K562 (cell line): ENCODE data around the gene SUCO. TPM values are rescaled to one million over a fixed set of nuclear protein-coding genes. Genes with fewer than 3 reads are reported as not detected.
A peak's percentile ranks its signal among the peaks of the same experiment; 100 is the strongest.

ENCODE experiments used
- CAMTA2 ChIP-seq: fragments of 250-450 bp; sonication (Bioruptor Pico); conservative IDR thresholded peaks from 2 replicates; pipeline ENCODE4 v1.5.1; 2022
- CEBPZ ChIP-seq: fragments of 150-350 bp; IDR thresholded peaks from 2 replicates; pipeline ENCODE4 v1.6.1; 2014; ENCODE audit warnings: low read depth, mild to moderate bottlenecking, low read length, borderline replicate concordance
- CUX1 ChIP-seq: fragments of 200-800 bp; sonication (Bioruptor generic); IDR thresholded peaks from 2 replicates; pipeline ENCODE4 v1.6.1; 2016; ENCODE audit warnings: missing genetic modification characterization, missing compliant biosample characterization
- CXXC5 ChIP-seq: fragments of 250-450 bp; sonication (Bioruptor Pico); IDR thresholded peaks from 2 replicates; pipeline ENCODE4 v1.8.0; 2022; ENCODE audit warnings: inconsistent platforms, mild to moderate bottlenecking, moderate library complexity
- DIDO1 ChIP-seq: fragments of 450-650 bp; IDR thresholded peaks from 2 replicates; pipeline ENCODE4 v1.6.1; 2016; ENCODE audit warnings: low read depth, missing biosample characterization, missing genetic modification characterization
- HDAC2 ChIP-seq: fragments of 450-650 bp; IDR thresholded peaks from 2 replicates; pipeline ENCODE4 v1.6.1; 2016; ENCODE audit warnings: mild to moderate bottlenecking
- HDAC6 ChIP-seq: IDR thresholded peaks from 2 replicates; pipeline ENCODE4 v1.6.1; 2012; ENCODE audit warnings: low read depth, mild to moderate bottlenecking, control low read depth, inconsistent platforms, low read length, moderate library complexity
- HINFP ChIP-seq: fragments of 450-650 bp; conservative IDR thresholded peaks from 2 replicates; pipeline ENCODE4 v1.6.1; 2016; ENCODE audit warnings: missing genetic modification characterization, low read depth, mild to moderate bottlenecking, control low read depth, missing compliant biosample characterization
- IRF1 ChIP-seq: sonication (generic); formaldehyde crosslinking; IDR thresholded peaks from 2 replicates; pipeline ENCODE4 v1.8.0; 2022; ENCODE audit warnings: missing genetic modification reagents, mild to moderate bottlenecking, borderline replicate concordance
- MCM3 ChIP-seq: fragments of 450-650 bp; IDR thresholded peaks from 2 replicates; pipeline ENCODE4 v1.6.1; 2016
- MEF2D ChIP-seq: conservative IDR thresholded peaks from 2 replicates; pipeline ENCODE4 v1.6.1; 2016; ENCODE audit warnings: low read depth, missing genetic modification characterization, missing compliant biosample characterization
- RBM34 ChIP-seq: fragments of 200-400 bp; formaldehyde crosslinking; IDR thresholded peaks from 2 replicates; pipeline ENCODE4 v1.6.1; 2018; ENCODE audit warnings: low read length, borderline replicate concordance; ENCODE audit not compliant: insufficient read depth
- TEAD2 ChIP-seq: fragments of 450-650 bp; IDR thresholded peaks from 2 replicates; pipeline ENCODE4 v1.6.1; 2016; ENCODE audit warnings: missing genetic modification characterization, control low read depth, missing compliant biosample characterization
- THAP7 ChIP-seq: fragments of 250-450 bp; sonication (Bioruptor Pico); IDR thresholded peaks from 2 replicates; pipeline ENCODE4 v1.5.0; 2021
- USF1 ChIP-seq: sonication (generic); formaldehyde crosslinking; IDR thresholded peaks from 2 replicates; pipeline ENCODE4 v1.9.0; 2022; ENCODE audit warnings: mild to moderate bottlenecking, missing genetic modification reagents
- ZKSCAN8 ChIP-seq: fragments of 200-800 bp; sonication (Bioruptor generic); IDR thresholded peaks from 2 replicates; pipeline ENCODE4 v1.6.1; 2016; ENCODE audit warnings: missing genetic modification characterization, missing compliant biosample characterization
- polyA plus RNA-seq, 8 experiments: library from polyadenylated mRNA; depleted of rRNA in 4 of 8; stranded (reverse) in 5 of 8; unstranded in 3 of 8; fragments of >200 nt; fragmentation: Nextera tagmentation in 2 of 8; fragmentation: Illumina TruSeq in 1 of 8; extraction: Ambion mirVana in 2 of 8; extraction: Trizol in 1 of 8; gene quantifications; 2 replicates each; pipeline versions ENCODE4 v1.2.1 to v1.2.3, GENCODE V29; 2011 to 2014; ENCODE audit warnings: inconsistent platforms in 1 of 8, missing spikeins in 1 of 8
- total RNA-seq, 7 experiments: library from RNA; depleted of rRNA in 6 of 7; stranded (reverse); fragments of >200 nt in 6 of 7; fragmentation: Illumina TruSeq in 2 of 7; extraction: Trizol in 2 of 7; gene quantifications; 2 replicates each; pipeline versions ENCODE4 v1.2.1 to v1.2.3, GENCODE V29; 2011 to 2021; ENCODE audit warnings: low replicate concordance in 1 of 7

The SUCO gene
- total and polyA plus RNA-seq, 9 of the 15 experiments (the other 6 are each of a cell fraction or from before 2014, with no cell fraction given) = 2.5 to 20.6 (median 14.3) TPM

GRCh38 chr1:172630868-172631267 is 97.9 kb downstream of the SUCO start (continued):
- TF ChIP-seq CUX1 (CRISPR knock-in tag) (no peak), MEF2D (tag) (no peak), RBM34 (no peak), USF1 (CRISPR knock-in tag) (no peak), IRF1 (CRISPR knock-in tag) (no peak), HDAC6 (no peak), CXXC5 (CRISPR knock-in tag) (peak; percentile 42; the same call in 1 of the 2 replicates), CEBPZ (no peak), CAMTA2 (no peak), MCM3 (no peak), THAP7 (CRISPR knock-in tag) (no peak), HDAC2 (no peak), DIDO1 (tag) (0 out of 2 replicates have a peak, but pooled peaks have one; percentile 56), ZKSCAN8 (peak; percentile 66; the same call in 1 of the 2 replicates), HINFP (tag) (peak; percentile 64), TEAD2 (tag) (no peak)
